Left ventricle myocardium inferior (tissue), 1 donor: Measurements from ENCODE around the gene EDC4. TPM values are rescaled to one million over a fixed set of nuclear protein-coding genes. Genes with fewer than 3 reads are reported as not detected.

Experiments
- DNase-seq: peaks from one replicate; pipeline ENCODE4 v3.0.0-alpha.2; 2020
- H3K27ac ChIP-seq: fragments of 200-600 bp; replicated peaks from 2 replicates; pipeline ENCODE4 v1.8.0; 2021
- H3K27me3 ChIP-seq: fragments of 200-600 bp; 2 replicates; pipeline ENCODE4 v1.8.0; 2021; ENCODE audit warnings: low read depth
- H3K36me3 ChIP-seq: fragments of 200-600 bp; 2 replicates; pipeline ENCODE4 v1.8.0; 2021
- H3K4me1 ChIP-seq: fragments of 200-600 bp; 2 replicates; pipeline ENCODE4 v1.8.0; 2021
- H3K4me3 ChIP-seq: fragments of 200-600 bp; 2 replicates; pipeline ENCODE4 v1.8.0; 2021; ENCODE audit warnings: mild to moderate bottlenecking, moderate library complexity
- H3K9me3 ChIP-seq: fragments of 200-600 bp; replicated peaks from 2 replicates; pipeline ENCODE4 v1.8.0; 2021
- intact Hi-C: fragments of 100-400 bp; cut with micrococcal nuclease; formaldehyde crosslinking; loops from one replicate; pipeline ENCODE4 v1.11.0; 2022
- total RNA-seq: library from RNA; stranded (reverse); fragmentation: NEBNext Ultra II Directional; extraction: Animal tissue kit (Norgen Biotek cat#: 25700); gene quantifications from one replicate; pipeline ENCODE4 v1.2.1, GENCODE V29; 2021
- TF ChIP-seq, protein P1 (sequence below): fragments of 200-600 bp; IDR thresholded peaks from 2 replicates; pipeline ENCODE4 v1.8.0; 2021; ENCODE audit warnings: antibody characterized with exemption, mild to moderate bottlenecking, borderline replicate concordance
- donor health status: DM: no; HTN: yes; CAD: no; lungs with severe emphysema.

Gene EDC4
- total RNA-seq, 1 donor from 2014 or later = 33.2 TPM

- Histone ChIP-seq H3K27ac (peak overlapping the region; percentile 99), H3K27me3 (no peaks in the 10 kb centered on the region), H3K9me3 (no peaks in the 10 kb centered on the region), H3K4me3 (peak overlapping the region; percentile 82), H3K4me1 (peaks cover 57% of the 10 kb centered on the region), H3K36me3 (peaks cover 4% of the 10 kb centered on the region)
- intact Hi-C loops = no loop called here
- TF ChIP-seq, protein P1, sequence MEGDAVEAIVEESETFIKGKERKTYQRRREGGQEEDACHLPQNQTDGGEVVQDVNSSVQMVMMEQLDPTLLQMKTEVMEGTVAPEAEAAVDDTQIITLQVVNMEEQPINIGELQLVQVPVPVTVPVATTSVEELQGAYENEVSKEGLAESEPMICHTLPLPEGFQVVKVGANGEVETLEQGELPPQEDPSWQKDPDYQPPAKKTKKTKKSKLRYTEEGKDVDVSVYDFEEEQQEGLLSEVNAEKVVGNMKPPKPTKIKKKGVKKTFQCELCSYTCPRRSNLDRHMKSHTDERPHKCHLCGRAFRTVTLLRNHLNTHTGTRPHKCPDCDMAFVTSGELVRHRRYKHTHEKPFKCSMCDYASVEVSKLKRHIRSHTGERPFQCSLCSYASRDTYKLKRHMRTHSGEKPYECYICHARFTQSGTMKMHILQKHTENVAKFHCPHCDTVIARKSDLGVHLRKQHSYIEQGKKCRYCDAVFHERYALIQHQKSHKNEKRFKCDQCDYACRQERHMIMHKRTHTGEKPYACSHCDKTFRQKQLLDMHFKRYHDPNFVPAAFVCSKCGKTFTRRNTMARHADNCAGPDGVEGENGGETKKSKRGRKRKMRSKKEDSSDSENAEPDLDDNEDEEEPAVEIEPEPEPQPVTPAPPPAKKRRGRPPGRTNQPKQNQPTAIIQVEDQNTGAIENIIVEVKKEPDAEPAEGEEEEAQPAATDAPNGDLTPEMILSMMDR = peak; percentile 40
- DNase-seq = peak; percentile 65
Measured at GRCh38 chr16:67842509-67843342, 30.1 kb upstream of the EDC4 start.

GRCh38 chr16:67843343-67843765 is 29.5 kb upstream of the EDC4 start:
- no peaks in the 10 kb centered on the region for H3K27me3 ChIP-seq
- DNase-seq = no peak
- peaks cover 63% of the 10 kb centered on the region for H3K4me1 ChIP-seq
- H3K36me3 ChIP-seq = peaks cover 4% of the 10 kb centered on the region
- TF ChIP-seq, protein P1 = no peak
- intact Hi-C loops = no loop called here
- peak overlapping the region; percentile 99 for H3K27ac ChIP-seq
- H3K9me3 ChIP-seq = no peaks in the 10 kb centered on the region
- peak overlapping the region; percentile 82 for H3K4me3 ChIP-seq

DNA sequence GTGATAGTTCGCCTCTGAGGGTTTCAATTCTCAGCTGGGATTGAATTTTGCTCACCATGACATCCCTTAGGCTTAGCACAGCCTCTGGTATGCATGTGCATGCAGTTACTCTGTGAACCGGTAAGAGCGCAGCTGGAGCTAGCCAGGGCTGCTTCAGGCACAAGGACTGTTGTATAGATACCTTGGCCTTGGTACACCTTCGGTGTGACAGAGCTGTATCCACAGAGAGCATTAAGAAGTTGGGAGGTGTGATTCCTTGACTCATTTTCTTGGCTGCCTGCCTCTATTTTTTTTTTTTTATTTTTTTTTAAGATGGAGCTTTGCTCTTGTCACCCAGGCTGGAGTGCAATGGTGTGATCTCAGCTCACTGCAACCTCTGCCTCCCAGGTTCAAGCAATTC is 28.4 kb upstream of the EDC4 start:
- peaks cover 75% of the 10 kb centered on the region for H3K4me1 ChIP-seq
- peak overlapping the region; percentile 82 for H3K4me3 ChIP-seq
- intact Hi-C loops = no loop called here

DNA sequence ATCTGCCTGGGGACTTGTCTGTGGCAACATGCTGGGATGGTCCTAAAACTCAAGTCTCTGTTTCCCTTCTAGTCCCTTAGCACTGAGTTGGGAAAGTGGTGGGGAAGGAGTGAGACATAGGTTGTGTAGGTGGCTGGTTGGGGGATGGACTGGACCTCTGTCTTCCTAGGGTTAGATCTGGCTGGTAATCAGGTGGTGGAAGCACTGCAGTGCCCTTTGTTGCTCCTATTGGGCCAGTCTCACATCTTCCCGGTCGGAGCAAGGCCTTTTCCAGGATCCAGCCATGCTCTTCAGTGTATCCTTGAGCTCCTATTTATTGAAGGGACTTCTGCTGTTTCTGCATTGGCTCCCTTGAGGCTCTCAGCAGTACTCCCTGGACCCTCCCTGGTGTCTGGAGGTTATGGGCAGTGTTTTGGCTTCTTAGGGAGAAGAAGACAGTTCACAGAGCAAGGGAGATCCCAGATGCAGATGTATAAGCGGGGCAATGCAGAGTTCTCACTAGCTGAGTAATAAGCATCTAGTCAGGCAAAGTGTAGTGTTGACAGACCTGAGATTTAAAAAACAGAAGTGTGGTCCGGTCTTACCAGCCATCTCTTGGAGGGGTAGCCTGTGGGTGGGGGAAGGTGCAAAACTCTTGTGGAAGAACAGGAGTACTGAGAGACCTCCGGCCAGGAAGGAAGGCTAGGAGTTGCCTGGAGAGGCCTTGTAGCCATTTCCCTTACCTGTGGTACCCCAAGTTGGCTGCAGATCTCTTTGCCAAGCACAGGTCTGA is 27.4 kb upstream of the EDC4 start:
- Histone ChIP-seq H3K4me3 (peak overlapping the region; percentile 82), H3K36me3 (peaks cover 4% of the 10 kb centered on the region), H3K9me3 (no peaks in the 10 kb centered on the region), H3K27me3 (no peaks in the 10 kb centered on the region), H3K4me1 (peaks cover 76% of the 10 kb centered on the region), H3K27ac (peak overlapping the region; percentile 99)
- intact Hi-C loops = no loop called here
- DNase-seq = no peak
- TF ChIP-seq, protein P1 = no peak

More for the DNA sequence above, 28.4 kb upstream of the EDC4 start:
- TF ChIP-seq, protein P1 = peak; percentile 21
- H3K27me3 ChIP-seq = no peaks in the 10 kb centered on the region
- no peak for DNase-seq
- peak overlapping the region; percentile 99 for H3K27ac ChIP-seq
- H3K9me3 ChIP-seq = no peaks in the 10 kb centered on the region
- H3K36me3 ChIP-seq = peaks cover 4% of the 10 kb centered on the region

DNA sequence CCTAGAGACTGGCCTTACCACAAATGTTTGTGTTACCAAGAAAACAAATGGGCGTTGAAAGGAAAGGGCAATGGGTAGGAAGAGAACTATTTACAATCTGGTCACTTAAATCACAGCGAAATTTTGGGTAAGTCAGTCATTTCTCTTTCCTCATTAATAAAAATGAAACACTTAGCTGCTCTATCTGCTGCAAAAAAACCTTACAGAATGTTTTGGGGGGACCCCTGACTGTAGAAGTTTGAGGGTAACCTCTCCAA is 26.9 kb upstream of the EDC4 start:
- Histone ChIP-seq H3K36me3 (peaks cover 4% of the 10 kb centered on the region), H3K27ac (peak overlapping the region; percentile 99), H3K9me3 (no peaks in the 10 kb centered on the region), H3K4me3 (peak overlapping the region; percentile 82), H3K27me3 (no peaks in the 10 kb centered on the region), H3K4me1 (peaks cover 76% of the 10 kb centered on the region)
- TF ChIP-seq, protein P1 = no peak
- no peak for DNase-seq
- intact Hi-C loops = no loop called here
